Measurements from ENCODE around the gene ATP1B2. TPM values are rescaled to one million over a fixed set of nuclear protein-coding genes. Genes with fewer than 3 reads are reported as not detected.

Gene ATP1B2
- total RNA-seq, 1 experiment from 2014 or later = 29.1 TPM

- Mint-ChIP-seq H3K9me3 (no peaks in the 10 kb centered on the region), H3K4me1 (peaks cover 37% of the 10 kb centered on the region), H3K27me3 (ENCODE audit: low read depth) (no peaks in the 10 kb centered on the region), H3K36me3 (no peaks in the 10 kb centered on the region; the same call in 1 of the 2 replicates), H3K27ac (no peak overlapping the region), H3K4me3 (no peak overlapping the region)
- no peak for TF ChIP-seq CTCF (IDR thresholded peaks at IDR 0.05)
- no peak for TF ChIP-seq ESRRA (CRISPR knock-in tag; IDR thresholded peaks at IDR 0.05; ENCODE audit: borderline replicate concordance)
- TF ChIP-seq ARID4B (CRISPR knock-in tag; IDR thresholded peaks at IDR 0.05; ENCODE audit: borderline replicate concordance) = no peak
- TF ChIP-seq GTF2I (CRISPR knock-in tag; conservative IDR thresholded peaks at IDR 0.05) = no peak
- TF ChIP-seq, protein P1, sequence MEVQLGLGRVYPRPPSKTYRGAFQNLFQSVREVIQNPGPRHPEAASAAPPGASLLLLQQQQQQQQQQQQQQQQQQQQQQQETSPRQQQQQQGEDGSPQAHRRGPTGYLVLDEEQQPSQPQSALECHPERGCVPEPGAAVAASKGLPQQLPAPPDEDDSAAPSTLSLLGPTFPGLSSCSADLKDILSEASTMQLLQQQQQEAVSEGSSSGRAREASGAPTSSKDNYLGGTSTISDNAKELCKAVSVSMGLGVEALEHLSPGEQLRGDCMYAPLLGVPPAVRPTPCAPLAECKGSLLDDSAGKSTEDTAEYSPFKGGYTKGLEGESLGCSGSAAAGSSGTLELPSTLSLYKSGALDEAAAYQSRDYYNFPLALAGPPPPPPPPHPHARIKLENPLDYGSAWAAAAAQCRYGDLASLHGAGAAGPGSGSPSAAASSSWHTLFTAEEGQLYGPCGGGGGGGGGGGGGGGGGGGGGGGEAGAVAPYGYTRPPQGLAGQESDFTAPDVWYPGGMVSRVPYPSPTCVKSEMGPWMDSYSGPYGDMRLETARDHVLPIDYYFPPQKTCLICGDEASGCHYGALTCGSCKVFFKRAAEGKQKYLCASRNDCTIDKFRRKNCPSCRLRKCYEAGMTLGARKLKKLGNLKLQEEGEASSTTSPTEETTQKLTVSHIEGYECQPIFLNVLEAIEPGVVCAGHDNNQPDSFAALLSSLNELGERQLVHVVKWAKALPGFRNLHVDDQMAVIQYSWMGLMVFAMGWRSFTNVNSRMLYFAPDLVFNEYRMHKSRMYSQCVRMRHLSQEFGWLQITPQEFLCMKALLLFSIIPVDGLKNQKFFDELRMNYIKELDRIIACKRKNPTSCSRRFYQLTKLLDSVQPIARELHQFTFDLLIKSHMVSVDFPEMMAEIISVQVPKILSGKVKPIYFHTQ (CRISPR knock-in tag; IDR thresholded peaks at IDR 0.05) = no peak
- DNase-seq (ENCODE audit: low spot score) (no peak), ATAC-seq (no peak)
- CTCF ChIA-PET = interaction anchor here (0.7 to 7.5 kb wide), 30 partner anchors 8 to 462 kb away, joined by 3 to 205 read pairs (median 6); partner anchors contain the start of genes ATP1B2, CD68, DNAH2 and EFNB3
- POLR2A ChIA-PET = interaction anchor here (1.0 to 5.8 kb wide), 6 partner anchors 19 to 85 kb away, joined by 3 to 68 read pairs (median 5); partner anchors contain the start of genes ATP1B2, SOX15, TP53 and WRAP53
These were observed 19.0 kb upstream of the ATP1B2 start for GRCh38 chr17:7631398-7632380.

- POLR2A ChIA-PET = interaction anchor here (1.0 to 5.8 kb wide), 4 partner anchors 18 to 84 kb away, joined by 3 to 68 read pairs (median 6); partner anchors contain the start of genes ATP1B2, TP53 and WRAP53
- H3K36me3 Mint-ChIP-seq = no peaks in the 10 kb centered on the region
- H3K4me3 Mint-ChIP-seq = no peak overlapping the region
- DNase-seq (ENCODE audit: low spot score) (peak; percentile 56), ATAC-seq (peak; percentile 55)
- no peaks in the 10 kb centered on the region for H3K9me3 Mint-ChIP-seq
- CTCF ChIA-PET = interaction anchor here (0.5 to 7.5 kb wide), 34 partner anchors 9 to 1782 kb away, joined by 3 to 205 read pairs (median 4); partner anchors contain the start of genes ATP1B2, CD68, DNAH2 and EFNB3
- no peak for TF ChIP-seq SMAD4 (CRISPR knock-in tag; IDR thresholded peaks at IDR 0.05)
- peak; percentile 28; the same call in 1 of the 2 replicates for TF ChIP-seq CTCF (IDR thresholded peaks at IDR 0.05)
- no peak for TF ChIP-seq STAT6 (CRISPR knock-in tag; conservative IDR thresholded peaks at IDR 0.05; ENCODE audit: low read depth)
- no peak for TF ChIP-seq HMGA2 (CRISPR knock-in tag; IDR thresholded peaks at IDR 0.05)
- no peaks in the 10 kb centered on the region for H3K27me3 Mint-ChIP-seq (ENCODE audit: low read depth)
- peaks cover 35% of the 10 kb centered on the region for H3K4me1 Mint-ChIP-seq
- H3K27ac Mint-ChIP-seq = no peak overlapping the region
These were observed 18.2 kb upstream of the ATP1B2 start for GRCh38 chr17:7632492-7632894.

Measured in WTC11 (cell line).